H1 (cell line): Measurements from ENCODE around the gene WDR59.

Experiments
- ASH2L ChIP-seq: fragments of 200-600, 300-600 bp; sonication (generic); IDR thresholded peaks from one replicate; pipeline ENCODE4 v1.7.1; 2017; ENCODE audit warnings: low read length
- CBX5 ChIP-seq: fragments of 300-800, 300-1000 bp; sonication (generic); IDR thresholded peaks from 2 replicates; pipeline ENCODE4 v1.7.1; 2016; ENCODE audit warnings: antibody characterized with exemption, low read length, low read depth
- CEBPB ChIP-seq: IDR thresholded peaks from 2 replicates; pipeline ENCODE4 v1.6.1; 2012; ENCODE audit warnings: low read depth, low read length
- EZH2 ChIP-seq: fragments of 200-600 bp; sonication (generic); IDR thresholded peaks from 2 replicates; pipeline ENCODE4 v1.7.1; 2012; ENCODE audit warnings: low read depth, mild to moderate bottlenecking, moderate library complexity, low read length, inconsistent platforms; ENCODE audit not compliant: severe bottlenecking
- GTF2F1 ChIP-seq: IDR thresholded peaks from 2 replicates; pipeline ENCODE4 v1.6.1; 2012; ENCODE audit warnings: low read depth, low read length, improper control_type of control experiment, borderline replicate concordance
- KDM1A ChIP-seq: fragments of 200-600, 300-600 bp; sonication (generic); IDR thresholded peaks from 2 replicates; pipeline ENCODE4 v1.7.1; 2016; ENCODE audit warnings: mild to moderate bottlenecking, low read length, borderline replicate concordance
- PHF8 ChIP-seq: fragments of 200-600 bp; sonication (generic); conservative IDR thresholded peaks from 2 replicates; pipeline ENCODE4 v1.7.1; 2012; ENCODE audit warnings: low read depth, mild to moderate bottlenecking, inconsistent platforms, low read length, moderate library complexity
- POLR2A ChIP-seq, 2 experiments: IDR thresholded peaks; 1 replicate in 1 of 2; 2 replicates in 1 of 2; pipeline ENCODE4 v1.6.1; 2011; ENCODE audit warnings: low read depth in 2 of 2, low read length in 2 of 2, mild to moderate bottlenecking in 2 of 2; ENCODE audit errors: control extremely low read depth in 1 of 2
- POU5F1 ChIP-seq: IDR thresholded peaks from 2 replicates; pipeline ENCODE4 v1.6.1; 2011; ENCODE audit warnings: low read depth, mild to moderate bottlenecking, low read length, moderate library complexity
- RAD21 ChIP-seq, 2 experiments: IDR thresholded peaks in 1 of 2; conservative IDR thresholded peaks in 1 of 2; 2 replicates each; pipeline ENCODE4 v1.6.1; 2011; ENCODE audit warnings: low read depth in 2 of 2, low read length in 2 of 2, improper control_type of control experiment in 1 of 2, inconsistent platforms in 1 of 2, mild to moderate bottlenecking in 1 of 2, moderate library complexity in 1 of 2
- TF ChIP-seq, protein P1 (sequence below), 3 experiments: IDR thresholded peaks; 1 replicate in 2 of 3; 2 replicates in 1 of 3; pipeline versions ENCODE4 v1.5.1 to v1.6.1; 2011; ENCODE audit warnings: low read length in 3 of 3, mild to moderate bottlenecking in 3 of 3, inconsistent platforms in 2 of 3, low read depth in 1 of 3, moderate library complexity in 1 of 3; ENCODE audit not compliant: insufficient read depth in 1 of 3; ENCODE audit errors: control extremely low read depth in 1 of 3
- TF ChIP-seq, protein P2 (sequence below): IDR thresholded peaks from 2 replicates; pipeline ENCODE4 v1.6.1; 2012; ENCODE audit warnings: low read length, inconsistent platforms

DNA sequence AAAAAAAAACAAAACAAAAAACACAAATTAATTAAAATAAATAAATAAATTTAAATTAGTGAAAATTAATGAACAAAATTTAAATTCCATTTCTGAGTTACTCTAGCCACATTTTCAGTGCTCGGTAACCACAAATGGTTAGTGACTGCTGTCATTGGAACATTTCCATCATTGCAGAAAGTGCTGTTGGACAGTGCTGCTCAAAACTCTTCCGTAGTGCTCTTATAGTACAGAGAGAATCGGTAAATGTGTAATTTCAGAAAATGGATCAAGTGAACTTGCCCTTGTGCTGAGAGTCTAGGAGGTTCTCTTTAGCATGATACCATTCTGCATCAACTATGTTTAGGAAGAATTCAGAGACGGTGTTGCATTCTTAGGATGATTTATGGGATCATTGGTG lies 37.6 kb upstream of the WDR59 start:
- TF ChIP-seq, protein P1, sequence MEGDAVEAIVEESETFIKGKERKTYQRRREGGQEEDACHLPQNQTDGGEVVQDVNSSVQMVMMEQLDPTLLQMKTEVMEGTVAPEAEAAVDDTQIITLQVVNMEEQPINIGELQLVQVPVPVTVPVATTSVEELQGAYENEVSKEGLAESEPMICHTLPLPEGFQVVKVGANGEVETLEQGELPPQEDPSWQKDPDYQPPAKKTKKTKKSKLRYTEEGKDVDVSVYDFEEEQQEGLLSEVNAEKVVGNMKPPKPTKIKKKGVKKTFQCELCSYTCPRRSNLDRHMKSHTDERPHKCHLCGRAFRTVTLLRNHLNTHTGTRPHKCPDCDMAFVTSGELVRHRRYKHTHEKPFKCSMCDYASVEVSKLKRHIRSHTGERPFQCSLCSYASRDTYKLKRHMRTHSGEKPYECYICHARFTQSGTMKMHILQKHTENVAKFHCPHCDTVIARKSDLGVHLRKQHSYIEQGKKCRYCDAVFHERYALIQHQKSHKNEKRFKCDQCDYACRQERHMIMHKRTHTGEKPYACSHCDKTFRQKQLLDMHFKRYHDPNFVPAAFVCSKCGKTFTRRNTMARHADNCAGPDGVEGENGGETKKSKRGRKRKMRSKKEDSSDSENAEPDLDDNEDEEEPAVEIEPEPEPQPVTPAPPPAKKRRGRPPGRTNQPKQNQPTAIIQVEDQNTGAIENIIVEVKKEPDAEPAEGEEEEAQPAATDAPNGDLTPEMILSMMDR (IDR thresholded peaks at IDR 0.05; ENCODE audit: control extremely low read depth in 1 of 3, insufficient read depth in 1 of 3, low read depth in 1 of 3, low read length in 3 of 3), result no peak
- TF ChIP-seq POLR2A (IDR thresholded peaks at IDR 0.05; ENCODE audit: control extremely low read depth in 1 of 2, low read depth in 2 of 2, low read length in 2 of 2), result no peak
- TF ChIP-seq CBX5, result no peak
- no peak for TF ChIP-seq CEBPB
- TF ChIP-seq KDM1A, result no peak
- TF ChIP-seq POU5F1, result no peak
- no peak for TF ChIP-seq ASH2L
- TF ChIP-seq EZH2, result no peak
- TF ChIP-seq PHF8, result no peak
- no peak for TF ChIP-seq GTF2F1
- no peak for TF ChIP-seq RAD21 (IDR thresholded peaks at IDR 0.05 in 1 of 2, conservative IDR thresholded peaks at IDR 0.05 in 1 of 2; ENCODE audit: low read depth in 2 of 2, low read length in 2 of 2)
- TF ChIP-seq, protein P2, sequence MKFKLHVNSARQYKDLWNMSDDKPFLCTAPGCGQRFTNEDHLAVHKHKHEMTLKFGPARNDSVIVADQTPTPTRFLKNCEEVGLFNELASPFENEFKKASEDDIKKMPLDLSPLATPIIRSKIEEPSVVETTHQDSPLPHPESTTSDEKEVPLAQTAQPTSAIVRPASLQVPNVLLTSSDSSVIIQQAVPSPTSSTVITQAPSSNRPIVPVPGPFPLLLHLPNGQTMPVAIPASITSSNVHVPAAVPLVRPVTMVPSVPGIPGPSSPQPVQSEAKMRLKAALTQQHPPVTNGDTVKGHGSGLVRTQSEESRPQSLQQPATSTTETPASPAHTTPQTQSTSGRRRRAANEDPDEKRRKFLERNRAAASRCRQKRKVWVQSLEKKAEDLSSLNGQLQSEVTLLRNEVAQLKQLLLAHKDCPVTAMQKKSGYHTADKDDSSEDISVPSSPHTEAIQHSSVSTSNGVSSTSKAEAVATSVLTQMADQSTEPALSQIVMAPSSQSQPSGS, result no peak
